Inflammatory macrophage treated with lipopolysaccharide for 4 hours (primary cell): ENCODE data around the gene GALNTL6.

Experiments
- DNase-seq: peaks from one replicate; pipeline ENCODE4 v3.0.0-alpha.2; 2020

The GALNTL6 gene

DNA sequence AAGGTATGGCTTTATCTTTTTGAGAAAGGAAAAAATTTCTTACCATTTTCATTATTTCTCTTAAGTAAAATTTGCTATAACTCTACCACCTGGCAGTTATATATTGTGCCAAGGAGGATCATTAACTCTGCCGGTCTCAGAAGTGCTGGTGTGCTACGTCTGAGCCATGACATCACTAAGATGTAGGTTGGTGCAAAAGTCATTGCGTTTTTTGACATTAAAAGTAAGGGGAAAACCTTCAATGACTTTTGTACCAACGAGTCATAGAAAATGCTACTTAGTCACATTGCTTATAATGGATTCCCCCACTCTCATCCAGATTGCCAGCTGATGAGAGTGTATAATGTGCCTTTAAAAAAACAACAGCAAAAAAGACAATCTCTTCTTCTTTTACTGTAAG is 786.4 kb downstream of the GALNTL6 start:
- no peak for DNase-seq

GRCh38 chr4:172601195-172601594 is 788.0 kb downstream of the GALNTL6 start:
- no peak for DNase-seq

DNA sequence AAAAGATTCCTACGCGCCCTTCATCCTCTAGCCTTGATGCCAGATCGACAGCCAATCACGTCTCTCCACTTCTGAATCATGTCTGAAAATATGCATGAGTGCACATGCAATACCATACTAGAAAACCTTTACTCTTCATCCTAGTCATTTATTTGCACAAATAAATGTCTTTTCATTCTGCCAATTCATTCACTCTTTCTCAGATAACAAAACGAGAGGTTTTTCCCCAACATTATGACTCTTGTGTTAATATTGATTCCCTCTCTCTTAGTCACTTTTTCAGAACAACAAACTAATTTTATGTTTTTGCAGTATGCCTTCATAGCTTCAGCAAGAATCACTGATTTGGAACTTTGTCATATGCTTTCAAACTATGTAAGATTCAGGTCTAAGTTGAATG is 806.0 kb downstream of the GALNTL6 start:
- DNase-seq = no peak

DNA sequence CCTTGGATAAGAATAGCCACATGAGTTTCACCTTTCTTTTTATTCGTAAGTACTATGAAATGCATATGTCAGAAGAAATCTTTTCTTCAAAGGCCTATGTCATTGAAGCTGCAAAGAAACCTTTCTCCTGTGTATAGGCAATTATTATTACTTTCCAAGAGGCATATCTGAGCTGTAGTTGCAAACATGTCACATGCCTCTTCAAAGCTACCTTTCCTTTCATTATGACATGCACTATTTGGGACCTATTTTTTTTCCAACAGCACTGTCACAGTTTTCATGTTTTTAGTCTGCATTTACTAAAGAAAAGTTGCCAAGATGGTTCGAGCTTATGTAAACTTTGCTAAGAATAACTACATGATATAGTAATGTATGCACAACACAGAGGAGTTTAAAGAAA is 806.6 kb downstream of the GALNTL6 start:
- no peak for DNase-seq

DNA sequence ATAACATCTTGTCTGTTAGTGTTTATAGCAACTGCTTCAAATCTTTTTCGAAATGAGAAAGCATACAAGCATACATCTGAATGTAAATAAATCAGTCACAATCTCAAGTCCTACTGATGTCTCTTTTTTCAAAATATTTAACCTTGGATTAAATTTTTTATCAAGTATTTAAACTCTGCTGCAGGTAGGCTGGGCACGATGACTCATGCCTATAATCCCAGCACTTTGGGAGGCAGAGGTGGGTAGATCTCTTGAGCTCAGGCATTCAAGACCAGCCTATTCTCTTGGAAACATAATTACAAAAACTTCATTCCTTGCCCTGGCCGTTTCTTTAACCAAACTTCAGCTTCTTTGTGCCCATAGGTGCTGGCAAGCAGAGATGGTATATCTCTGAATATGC is 815.1 kb downstream of the GALNTL6 start:
- DNase-seq = no peak

GRCh38 chr4:172630280-172630679 is 817.1 kb downstream of the GALNTL6 start:
- no peak for DNase-seq

- DNase-seq = no peak
These were observed 818.6 kb downstream of the GALNTL6 start for GRCh38 chr4:172631832-172632231.

DNA sequence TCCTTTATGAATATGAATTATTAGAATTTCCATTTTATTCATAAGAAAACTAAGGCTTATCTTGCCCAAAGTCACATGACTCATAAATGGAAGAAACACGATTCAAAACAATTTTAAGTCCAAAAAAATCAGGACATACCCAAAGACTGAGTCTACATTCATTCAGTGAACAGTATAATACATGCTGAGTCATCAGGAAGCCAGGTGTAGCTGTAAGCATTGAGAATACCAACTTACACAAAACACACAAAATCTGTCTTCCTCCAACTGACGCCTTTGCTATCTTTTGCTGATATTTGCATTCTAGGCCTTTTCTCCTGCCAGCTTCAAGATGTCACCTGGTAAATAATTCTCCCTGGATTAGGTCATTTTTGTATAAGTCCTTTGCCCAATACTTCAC is 835.3 kb downstream of the GALNTL6 start:
- no peak for DNase-seq

- DNase-seq = no peak
These were observed 835.9 kb downstream of the GALNTL6 start for GRCh38 chr4:172649143-172649542.

- peak; percentile 2 for DNase-seq
These were observed 837.7 kb downstream of the GALNTL6 start for GRCh38 chr4:172650758-172651530.

- DNase-seq = no peak
These were observed 838.8 kb downstream of the GALNTL6 start for GRCh38 chr4:172651961-172652360.

- no peak for DNase-seq
These were observed 839.2 kb downstream of the GALNTL6 start for GRCh38 chr4:172652369-172652768.

GRCh38 chr4:172653676-172654075 is 840.5 kb downstream of the GALNTL6 start:
- DNase-seq = no peak

GRCh38 chr4:172654457-172654856 is 841.3 kb downstream of the GALNTL6 start:
- DNase-seq = no peak

DNA sequence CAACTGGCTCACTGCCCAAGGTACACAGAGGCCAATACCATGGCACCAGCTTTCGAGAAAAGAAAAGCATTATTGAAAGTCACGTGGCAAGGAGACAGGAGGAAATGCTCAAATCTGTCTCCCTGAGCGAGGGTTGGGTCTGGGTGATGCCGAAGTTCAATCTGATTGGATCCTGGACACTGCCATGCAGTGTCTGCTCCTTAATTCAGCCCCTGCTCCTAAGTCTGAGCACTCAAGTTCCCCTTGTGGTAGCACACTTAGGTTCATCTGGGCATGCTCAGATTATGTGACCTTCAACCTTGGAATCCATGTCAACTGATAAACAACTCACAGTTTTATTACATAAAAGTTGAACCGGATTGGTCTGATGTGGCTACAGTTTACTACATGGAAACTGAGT is 842.9 kb downstream of the GALNTL6 start:
- DNase-seq = no peak

- DNase-seq = no peak
These were observed 843.9 kb downstream of the GALNTL6 start for GRCh38 chr4:172657081-172657480.

DNA sequence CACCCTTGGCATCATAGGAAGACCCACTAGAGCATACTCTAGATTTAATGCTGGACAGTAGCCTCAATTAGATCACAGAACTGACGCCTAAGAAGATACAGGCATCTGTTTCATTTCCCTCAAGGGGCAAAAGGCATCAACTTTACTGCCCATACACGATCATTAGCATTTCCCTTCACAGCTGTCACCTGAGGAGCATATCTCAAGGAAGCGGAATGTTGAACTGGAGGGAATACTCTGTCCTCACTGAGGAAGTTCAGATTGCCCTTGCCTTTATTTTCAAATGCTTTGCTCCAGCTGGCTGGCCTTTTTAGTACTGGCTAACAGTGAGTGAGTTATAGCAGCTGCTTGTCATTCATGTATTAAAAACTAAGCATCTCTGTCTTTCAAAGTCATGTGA is 847.0 kb downstream of the GALNTL6 start:
- no peak for DNase-seq

- DNase-seq = no peak
These were observed 848.9 kb downstream of the GALNTL6 start for GRCh38 chr4:172662113-172662512.

- DNase-seq = no peak
These were observed 853.6 kb downstream of the GALNTL6 start for GRCh38 chr4:172666711-172667368.

DNA sequence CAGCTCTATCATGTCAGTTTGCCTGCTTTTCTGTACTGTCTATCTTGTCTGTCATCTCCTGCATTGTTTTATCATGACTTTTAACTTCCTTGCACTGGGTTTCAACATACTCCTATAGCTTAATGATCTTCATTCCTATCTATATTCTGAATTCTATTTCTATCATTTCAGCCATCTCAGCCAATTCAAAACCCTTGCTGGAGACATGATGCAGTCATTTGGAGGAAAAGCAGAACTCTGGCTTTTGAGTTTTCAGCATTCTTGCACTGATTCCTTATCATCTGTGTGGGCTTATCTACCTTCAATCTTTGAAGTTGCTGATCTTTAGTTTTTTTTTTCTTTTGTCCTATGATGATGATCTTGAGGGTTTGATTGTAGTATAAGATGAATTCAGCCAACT is 861.6 kb downstream of the GALNTL6 start:
- DNase-seq = no peak

- DNase-seq = no peak
These were observed 862.0 kb downstream of the GALNTL6 start for GRCh38 chr4:172675232-172675631.

- no peak for DNase-seq
These were observed 867.5 kb downstream of the GALNTL6 start for GRCh38 chr4:172680691-172681090.

- no peak for DNase-seq
These were observed 869.8 kb downstream of the GALNTL6 start for GRCh38 chr4:172683021-172683420.

DNA sequence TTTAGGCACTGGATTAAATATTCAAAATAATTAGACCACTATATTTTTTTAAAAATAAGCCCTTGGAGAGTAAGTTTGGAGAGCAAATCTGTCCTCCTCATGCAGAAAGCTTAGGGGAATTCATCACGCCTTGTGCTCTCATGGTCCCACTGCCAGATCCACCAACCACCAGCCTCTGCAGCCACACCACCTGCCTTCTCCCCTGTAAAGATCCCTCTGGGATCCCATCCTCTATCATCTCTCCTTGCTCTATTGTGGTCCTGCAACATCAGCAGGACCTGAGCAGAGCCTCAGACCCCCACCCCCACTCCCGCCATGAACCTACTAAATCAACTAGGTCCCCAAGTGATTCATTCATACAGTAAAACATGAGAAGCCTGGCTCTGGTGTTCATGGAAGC is 872.8 kb downstream of the GALNTL6 start:
- no peak for DNase-seq

GRCh38 chr4:172688534-172688933 is 875.3 kb downstream of the GALNTL6 start:
- no peak for DNase-seq
